Measurements from ENCODE around the gene SORCS2. TPM values are rescaled to one million over a fixed set of nuclear protein-coding genes. Genes with fewer than 3 reads are reported as not detected.

SORCS2 gene
- total RNA-seq, 2 experiments from 2014 or later = 0.03 TPM; not detected in 1

GRCh38 chr4:7477695-7478094 lies 285.4 kb downstream of the SORCS2 start:
- no peak for DNase-seq (ENCODE audit: low spot score)
- Histone ChIP-seq H3K4me1 (ENCODE audit: insufficient read depth, low read length, poor library complexity, severe bottlenecking) (no peaks in the 10 kb centered on the region), H3K27ac (ENCODE audit: low read depth, low read length, poor library complexity, severe bottlenecking) (no peak overlapping the region), H3K9me2 (ENCODE audit: insufficient read depth, low read length) (no peaks in the 10 kb centered on the region), H4K20me1 (ENCODE audit: insufficient read depth, low read length) (no peaks in the 10 kb centered on the region), H3K4me3 (ENCODE audit: low read depth, low read length, poor library complexity, severe bottlenecking) (no peak overlapping the region), H3K4me2 (ENCODE audit: low read length) (no peak overlapping the region), H3K79me2 (ENCODE audit: insufficient read depth, low read depth, low read length) (no peaks in the 10 kb centered on the region), H3K9me3 (ENCODE audit: low read length) (no peaks in the 10 kb centered on the region), H2AFZ (ENCODE audit: low read length) (no peak overlapping the region), H3K36me3 (ENCODE audit: insufficient read depth, low read length) (no peaks in the 10 kb centered on the region)
- TF ChIP-seq CTCF (conservative IDR thresholded peaks at IDR 0.05; ENCODE audit: low read length) = no peak
- ChIA-PET POLR2A (no interaction called here), CTCF (ENCODE audit: unreplicated experiment) (no interaction called here)
- intact Hi-C loops (cut with micrococcal nuclease; ENCODE audit: unreplicated experiment) = no loop called here
- BruUV-seq (replicated peaks) = no TSS peak

- H3K9me2 ChIP-seq (ENCODE audit: insufficient read depth, low read length) = no peaks in the 10 kb centered on the region
- ChIA-PET CTCF (ENCODE audit: unreplicated experiment) (no interaction called here), POLR2A (no interaction called here)
- no peak for DNase-seq (ENCODE audit: low spot score)
- H3K36me3 ChIP-seq (ENCODE audit: insufficient read depth, low read length) = no peaks in the 10 kb centered on the region
- H4K20me1 ChIP-seq (ENCODE audit: insufficient read depth, low read length) = no peaks in the 10 kb centered on the region
- H2AFZ ChIP-seq (ENCODE audit: low read length) = no peak overlapping the region
- TF ChIP-seq EZH2phosphoT487 (IDR thresholded peaks at IDR 0.05; ENCODE audit: borderline replicate concordance, low read depth, low read length) (no peak), CTCF (conservative IDR thresholded peaks at IDR 0.05; ENCODE audit: low read length) (no peak)
- intact Hi-C loops (cut with micrococcal nuclease; ENCODE audit: unreplicated experiment) = no loop called here
- H3K4me3 ChIP-seq (ENCODE audit: low read depth, low read length, poor library complexity, severe bottlenecking) = no peak overlapping the region
- H3K9me3 ChIP-seq (ENCODE audit: low read length) = no peaks in the 10 kb centered on the region
- BruUV-seq (replicated peaks) = no TSS peak
- no peaks in the 10 kb centered on the region for H3K4me1 ChIP-seq (ENCODE audit: insufficient read depth, low read length, poor library complexity, severe bottlenecking)
- H3K4me2 ChIP-seq (ENCODE audit: low read length) = no peak overlapping the region
- no peak overlapping the region for H3K27ac ChIP-seq (ENCODE audit: low read depth, low read length, poor library complexity, severe bottlenecking)
- H3K79me2 ChIP-seq (ENCODE audit: insufficient read depth, low read depth, low read length) = no peaks in the 10 kb centered on the region
Observed at GRCh38 chr4:7478665-7479064, 286.3 kb downstream of the SORCS2 start.

- no peaks in the 10 kb centered on the region for H4K20me1 ChIP-seq (ENCODE audit: insufficient read depth, low read length)
- no TSS peak for BruUV-seq (replicated peaks)
- H3K79me2 ChIP-seq (ENCODE audit: insufficient read depth, low read depth, low read length) = no peaks in the 10 kb centered on the region
- ChIA-PET POLR2A (no interaction called here), CTCF (ENCODE audit: unreplicated experiment) (no interaction called here)
- H3K9me3 ChIP-seq (ENCODE audit: low read length) = no peaks in the 10 kb centered on the region
- H3K4me2 ChIP-seq (ENCODE audit: low read length) = no peak overlapping the region
- no peak overlapping the region for H3K27ac ChIP-seq (ENCODE audit: low read depth, low read length, poor library complexity, severe bottlenecking)
- no peak overlapping the region for H2AFZ ChIP-seq (ENCODE audit: low read length)
- intact Hi-C loops (cut with micrococcal nuclease; ENCODE audit: unreplicated experiment) = no loop called here
- TF ChIP-seq CTCF (conservative IDR thresholded peaks at IDR 0.05; ENCODE audit: low read length) (no peak), EZH2phosphoT487 (IDR thresholded peaks at IDR 0.05; ENCODE audit: borderline replicate concordance, low read depth, low read length) (no peak)
- no peak overlapping the region for H3K4me3 ChIP-seq (ENCODE audit: low read depth, low read length, poor library complexity, severe bottlenecking)
- no peaks in the 10 kb centered on the region for H3K36me3 ChIP-seq (ENCODE audit: insufficient read depth, low read length)
- H3K9me2 ChIP-seq (ENCODE audit: insufficient read depth, low read length) = no peaks in the 10 kb centered on the region
- DNase-seq (ENCODE audit: low spot score) = no peak
- H3K4me1 ChIP-seq (ENCODE audit: insufficient read depth, low read length, poor library complexity, severe bottlenecking) = no peaks in the 10 kb centered on the region
Observed at GRCh38 chr4:7480423-7480822, 288.1 kb downstream of the SORCS2 start.

Measured in OCI-LY7 (cell line).